DOHH2 (cell line): ENCODE data around the gene ARHGAP19.

Experiments
- CTCF ChIP-seq: fragments of 200-600 bp; sonication (generic); IDR thresholded peaks from one replicate; pipeline ENCODE4 v1.5.1; 2014; ENCODE audit warnings: antibody characterized with exemption, mild to moderate bottlenecking, low read depth, low read length; ENCODE audit not compliant: poor library complexity, severe bottlenecking
- EZH2phosphoT487 ChIP-seq: fragments of 200-600 bp; sonication (generic); IDR thresholded peaks from 2 replicates; pipeline ENCODE4 v1.6.1; 2017; ENCODE audit warnings: borderline replicate concordance, mild to moderate bottlenecking, antibody characterized with exemption, low read length, moderate library complexity, mixed read lengths

GRCh38 chr10:97180363-97180755 is 112.1 kb downstream of the ARHGAP19 start:
- no peak for TF ChIP-seq CTCF
- TF ChIP-seq EZH2phosphoT487, result no peak
